Measurements from ENCODE around the gene NKIRAS2.

NKIRAS2 gene

GRCh38 chr17:42019509-42020404, at the start of gene NKIRAS2:
NKIRAS2 (plus strand) TSS chr17:42020090; CDS start chr17:42021578, 1,488 bp downstream.
- peak; percentile 85 to 94 for DNase-seq (ENCODE audit: low read depth in 2 of 2)

GRCh38 chr17:41970901-41971331, 49.0 kb upstream of the NKIRAS2 start:
- DNase-seq (ENCODE audit: low read depth in 2 of 2): no peak

GRCh38 chr17:41971721-41972523, 48.0 kb upstream of the NKIRAS2 start:
- DNase-seq (ENCODE audit: low read depth in 2 of 2): no peak

- no peak for DNase-seq (ENCODE audit: low read depth in 2 of 2)
These were observed 47.1 kb upstream of the NKIRAS2 start for GRCh38 chr17:41972571-41973407.

GRCh38 chr17:41973408-41973811, 46.5 kb upstream of the NKIRAS2 start:
- no peak for DNase-seq (ENCODE audit: low read depth in 2 of 2)

- no peak for DNase-seq (ENCODE audit: low read depth in 2 of 2)
These were observed 45.9 kb upstream of the NKIRAS2 start for GRCh38 chr17:41974031-41974430.

GRCh38 chr17:41974658-41975057, 45.2 kb upstream of the NKIRAS2 start:
- DNase-seq (ENCODE audit: low read depth in 2 of 2): no peak

- no peak for DNase-seq (ENCODE audit: low read depth in 2 of 2)
These were observed 44.5 kb upstream of the NKIRAS2 start for GRCh38 chr17:41975099-41976083.

- DNase-seq (ENCODE audit: low read depth in 2 of 2): no peak
These were observed 43.6 kb upstream of the NKIRAS2 start for GRCh38 chr17:41976142-41976768.

GRCh38 chr17:41977991-41978390, 41.9 kb upstream of the NKIRAS2 start:
- DNase-seq (ENCODE audit: low read depth in 2 of 2): no peak

GRCh38 chr17:41982026-41982760, 37.7 kb upstream of the NKIRAS2 start:
- no peak for DNase-seq (ENCODE audit: low read depth in 2 of 2)

GRCh38 chr17:41984454-41984853, 35.4 kb upstream of the NKIRAS2 start:
- DNase-seq (ENCODE audit: low read depth in 2 of 2): no peak

GRCh38 chr17:41985919-41986318, 34.0 kb upstream of the NKIRAS2 start:
- no peak for DNase-seq (ENCODE audit: low read depth in 2 of 2)

GRCh38 chr17:41986634-41987033, 33.3 kb upstream of the NKIRAS2 start:
- no peak for DNase-seq (ENCODE audit: low read depth in 2 of 2)

GRCh38 chr17:41987642-41988041, 32.2 kb upstream of the NKIRAS2 start:
- no peak for DNase-seq (ENCODE audit: low read depth in 2 of 2)

GRCh38 chr17:41988418-41988817, 31.5 kb upstream of the NKIRAS2 start:
- DNase-seq (ENCODE audit: low read depth in 2 of 2): no peak

- no peak for DNase-seq (ENCODE audit: low read depth in 2 of 2)
These were observed 30.0 kb upstream of the NKIRAS2 start for GRCh38 chr17:41989702-41990419.

- DNase-seq (ENCODE audit: low read depth in 2 of 2): no peak
These were observed 27.3 kb upstream of the NKIRAS2 start for GRCh38 chr17:41992576-41992975.

- DNase-seq (ENCODE audit: low read depth in 2 of 2): no peak
These were observed 23.1 kb upstream of the NKIRAS2 start for GRCh38 chr17:41996855-41997164.
